GM19372 (cell line): ENCODE results near the gene CSH1.
"Not testable (repeated sequence)": the region's sequence is repeated elsewhere in the genome, so short reads cannot be mapped to it uniquely, and the experiment has no call there.

Experiments
- ATAC-seq: cut with Tn5 transposase; IDR thresholded peaks from one replicate; pipeline ENCODE4 v1.9.1; 2021; ENCODE audit warnings: mild to moderate bottlenecking, low read depth, moderate library complexity; ENCODE audit not compliant: unreplicated experiment

CSH1 gene

GRCh38 chr17:63871646-63872365 lies 24.6 kb downstream of the CSH1 start:
- not testable (repeated sequence) for ATAC-seq

- ATAC-seq, result not testable (repeated sequence)
These were observed 26.1 kb downstream of the CSH1 start for GRCh38 chr17:63870292-63870665.

DNA sequence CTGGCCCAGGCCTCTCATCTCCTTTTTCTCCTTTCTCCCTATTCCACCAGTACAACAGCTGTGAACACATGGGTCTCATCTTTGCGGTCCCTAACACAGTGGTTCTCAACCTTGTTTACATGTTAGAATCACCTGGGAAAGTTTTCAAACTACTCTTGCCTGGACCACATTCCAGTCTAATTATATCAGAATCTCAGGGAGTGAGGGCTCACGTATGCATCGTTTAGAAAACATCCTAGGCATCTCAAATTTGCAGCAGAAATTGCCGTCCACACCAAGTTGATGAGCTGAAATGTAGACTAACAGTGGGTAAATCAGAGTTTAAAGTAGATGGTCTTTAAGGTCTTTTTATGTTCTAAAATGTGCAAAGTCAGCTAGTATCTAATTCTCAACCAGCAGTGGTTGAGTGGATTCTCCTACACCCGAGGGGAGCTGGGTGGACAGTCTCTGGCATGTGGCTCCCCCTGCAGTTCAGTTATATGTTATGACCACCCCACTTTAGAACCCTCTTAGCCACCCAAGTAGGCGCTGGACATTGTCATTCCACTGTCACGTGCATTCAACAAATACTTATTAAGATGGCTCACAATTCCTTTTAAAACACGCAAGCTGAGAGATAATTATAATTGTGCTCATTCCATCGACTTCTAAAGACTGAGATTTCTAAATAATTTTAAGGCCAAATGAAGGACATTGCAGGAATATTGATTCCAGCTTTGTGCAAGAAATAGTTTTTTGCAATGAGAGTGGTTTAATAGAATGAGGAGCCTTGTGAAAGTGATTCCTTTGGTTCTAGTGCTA lies 26.7 kb downstream of the CSH1 start:
- ATAC-seq, result not testable (repeated sequence)

DNA sequence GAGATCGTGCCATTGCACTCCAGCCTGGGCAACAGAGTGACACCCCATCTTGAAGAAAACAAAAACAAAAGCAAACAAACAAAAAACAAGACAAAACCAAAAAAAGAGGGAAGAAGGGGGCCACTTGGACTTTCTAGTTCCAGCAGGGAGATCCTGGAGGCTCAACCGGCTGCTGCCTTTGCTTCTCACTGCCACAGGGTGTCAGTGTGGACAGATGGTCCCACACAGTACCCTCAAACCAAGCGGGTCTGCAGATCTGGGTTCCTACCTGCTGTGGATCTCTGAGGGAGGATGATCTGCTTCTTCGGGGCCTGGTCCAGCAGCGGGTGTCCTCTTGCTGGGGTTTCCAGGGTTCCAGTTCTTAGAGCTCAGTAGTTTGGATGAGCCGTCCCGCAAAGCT lies 29.7 kb downstream of the CSH1 start:
- not testable (repeated sequence) for ATAC-seq

- no peak for ATAC-seq
These were observed 37.1 kb downstream of the CSH1 start for GRCh38 chr17:63859257-63859656.

GRCh38 chr17:63856425-63856824 lies 39.9 kb downstream of the CSH1 start:
- not testable (repeated sequence) for ATAC-seq

DNA sequence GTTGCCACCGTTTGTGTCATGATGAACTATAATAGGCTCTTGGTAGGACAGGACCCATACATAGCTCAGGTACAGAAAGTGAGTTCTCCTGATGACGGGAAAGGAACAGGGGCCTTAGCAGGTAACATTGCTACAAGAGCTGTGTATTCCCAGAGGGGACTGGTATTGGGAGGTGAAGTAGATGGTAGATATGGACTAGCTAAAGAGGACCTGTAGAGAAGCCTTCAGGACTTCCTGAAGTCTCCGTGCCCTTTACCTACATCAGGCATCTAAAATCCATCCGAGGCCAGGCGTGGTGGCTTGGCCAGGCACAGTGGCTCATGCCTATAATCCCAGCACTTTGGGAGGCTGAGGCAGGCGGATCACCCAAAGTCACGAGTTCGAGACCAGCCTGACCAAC lies 41.2 kb downstream of the CSH1 start:
- no peak for ATAC-seq

DNA sequence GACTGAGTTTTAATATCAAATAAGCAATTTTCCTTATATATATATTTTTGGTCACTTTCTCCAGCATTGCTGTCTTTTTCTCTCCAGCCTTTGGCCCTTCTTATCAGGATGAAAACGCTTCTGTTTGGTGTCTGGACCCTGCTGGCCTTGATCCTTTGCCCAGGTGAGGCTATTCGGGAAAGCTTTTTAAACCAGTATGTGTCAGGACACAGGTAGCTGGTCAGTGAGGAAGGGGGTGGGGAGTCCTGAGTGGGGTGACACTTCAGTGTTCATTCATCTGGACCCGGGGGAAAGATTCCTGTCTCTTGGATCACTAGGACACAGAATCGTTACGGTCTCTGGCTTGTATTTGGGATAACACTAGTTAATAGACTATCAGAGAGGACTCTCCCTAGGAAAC lies 41.7 kb downstream of the CSH1 start:
- no peak for ATAC-seq

DNA sequence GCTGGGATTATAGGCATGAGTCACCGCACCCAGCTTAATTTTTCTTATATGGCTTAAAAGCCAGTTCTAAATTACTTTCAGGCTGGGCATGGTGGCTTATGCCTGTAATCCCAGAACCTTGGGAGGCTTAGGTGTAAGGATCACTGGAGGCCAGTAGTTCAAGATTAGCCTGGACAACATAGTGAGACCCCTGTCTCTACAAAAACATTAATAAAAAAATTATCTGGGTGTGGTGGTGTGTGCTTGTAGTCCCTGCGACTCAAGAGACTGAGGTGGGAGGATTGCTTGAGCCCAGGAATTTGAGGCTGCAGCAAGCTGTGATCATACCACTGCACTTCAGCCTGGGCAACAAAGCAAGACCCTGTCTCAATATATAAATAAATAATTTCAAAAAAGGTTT lies 43.1 kb downstream of the CSH1 start:
- no peak for ATAC-seq

DNA sequence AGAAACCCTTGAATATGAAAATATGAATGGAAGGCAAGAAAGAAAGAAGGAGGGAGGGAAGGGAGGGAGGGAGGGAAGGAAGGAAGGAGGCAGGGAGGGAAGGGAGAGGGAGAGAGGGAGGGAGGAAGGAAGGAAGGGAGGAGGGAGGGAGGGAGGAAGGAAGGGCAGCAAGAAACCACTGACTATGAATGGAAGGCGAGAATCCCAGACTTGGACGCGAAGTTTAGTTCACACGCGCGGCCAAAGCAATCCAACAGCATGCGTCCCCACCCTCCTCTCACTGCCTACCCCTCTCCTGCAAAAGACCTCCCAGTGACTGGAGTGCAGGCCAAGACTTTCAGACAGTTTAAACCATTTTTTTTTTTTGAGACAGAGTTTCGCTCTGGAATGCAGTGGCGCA lies 46.0 kb downstream of the CSH1 start:
- ATAC-seq, result no peak

DNA sequence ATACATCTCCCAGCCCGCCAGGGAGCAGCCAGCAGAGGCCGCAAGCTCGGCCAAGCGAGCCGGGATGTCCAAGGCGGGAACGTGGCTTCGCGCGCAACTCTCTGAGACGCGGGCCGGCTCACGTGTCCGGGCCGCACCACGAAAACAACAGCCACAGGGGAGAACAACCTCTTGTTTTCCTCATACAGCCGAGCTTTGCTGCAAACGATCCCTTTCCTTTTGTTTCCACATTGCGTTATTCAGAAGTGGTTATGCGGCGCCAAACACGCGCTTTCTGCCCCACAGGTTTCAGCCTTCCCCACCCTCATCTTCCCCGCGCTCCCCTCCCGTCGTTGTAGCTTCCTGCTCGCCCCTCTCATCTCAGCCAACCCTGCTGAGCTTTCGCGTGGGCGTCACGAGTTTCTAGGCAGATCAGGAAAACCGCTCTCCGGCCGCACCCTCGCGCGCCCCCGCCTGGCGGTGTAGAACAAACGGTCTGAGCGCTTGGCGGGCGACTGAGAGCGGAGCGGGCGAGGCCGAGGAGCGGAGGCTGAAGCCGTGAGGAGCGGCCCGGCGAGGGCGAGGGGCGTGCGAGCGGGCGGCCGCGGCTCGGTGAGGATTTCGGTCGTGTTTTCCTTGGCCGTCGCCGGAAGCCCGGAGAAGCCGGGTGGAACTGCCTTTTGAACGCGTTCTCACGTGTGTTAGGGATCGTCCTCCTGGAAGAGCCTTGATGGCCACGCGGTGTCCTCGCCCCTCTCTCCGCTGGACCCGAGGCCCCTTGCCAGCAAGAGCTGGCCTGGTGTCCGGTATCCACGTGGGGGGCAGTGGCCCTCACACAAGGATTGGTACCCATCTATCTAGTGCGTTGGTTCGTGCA lies 47.3 kb downstream of the CSH1 start:
- ATAC-seq, result peak; percentile 84

GRCh38 chr17:63847525-63848249 lies 48.7 kb downstream of the CSH1 start:
- ATAC-seq, result no peak

DNA sequence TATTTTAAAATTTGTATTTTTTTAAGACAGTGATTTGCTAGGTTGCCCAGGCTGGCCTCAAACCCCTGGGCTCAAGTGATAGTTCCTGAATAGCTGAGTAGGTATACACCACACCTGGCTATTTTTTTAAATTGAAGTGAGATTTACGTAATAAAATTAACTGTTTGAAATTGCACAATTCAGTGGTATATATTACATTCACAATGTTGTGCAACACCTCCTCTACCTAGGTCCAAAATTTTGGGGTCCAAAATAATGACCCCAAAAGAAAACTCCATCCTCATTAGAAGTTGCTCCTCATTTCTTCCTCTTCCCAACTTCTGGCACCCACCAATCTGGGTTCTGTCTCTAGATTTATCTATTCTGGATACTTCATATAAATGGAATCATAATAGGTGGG lies 50.9 kb downstream of the CSH1 start:
- no peak for ATAC-seq
